AG10803 (cell line): ENCODE results near the gene C14orf180.

ENCODE experiments used
- DNase-seq: peaks from one replicate; pipeline ENCODE4 v3.0.0; 2010; ENCODE audit warnings: low read depth
- H3K4me3 ChIP-seq: 2 replicates; pipeline ENCODE4 v1.5.1; 2011; ENCODE audit warnings: mild to moderate bottlenecking, low read length, control low read depth
- CTCF ChIP-seq: conservative IDR thresholded peaks from 2 replicates; pipeline ENCODE4 v1.5.1; 2011; ENCODE audit warnings: mild to moderate bottlenecking, low read length, control low read depth, inconsistent platforms

The C14orf180 gene

GRCh38 chr14:104579507-104579906, at the start of gene C14orf180:
Gene C14orf180 (plus strand): TSS chr14:104579764. CDS start chr14:104586431, 6,667 bp downstream.
- H3K4me3 ChIP-seq, result no peak within 1 kb of the TSS
- DNase-seq, result no peak
- no peak for TF ChIP-seq CTCF

GRCh38 chr14:104530646-104531045, 48.9 kb upstream of the C14orf180 start:
- no peak for TF ChIP-seq CTCF
- H3K4me3 ChIP-seq, result no peak overlapping the region
- DNase-seq, result no peak

- no peak for TF ChIP-seq CTCF
- no peak overlapping the region for H3K4me3 ChIP-seq
- DNase-seq, result no peak
These were observed 48.0 kb upstream of the C14orf180 start for GRCh38 chr14:104531421-104532190.

- DNase-seq, result no peak
- H3K4me3 ChIP-seq, result no peak overlapping the region
- no peak for TF ChIP-seq CTCF
These were observed 47.4 kb upstream of the C14orf180 start for GRCh38 chr14:104532191-104532555.

GRCh38 chr14:104534036-104534435, 45.5 kb upstream of the C14orf180 start:
- DNase-seq, result no peak
- TF ChIP-seq CTCF, result no peak
- H3K4me3 ChIP-seq, result no peak overlapping the region

- no peak for TF ChIP-seq CTCF
- no peak overlapping the region for H3K4me3 ChIP-seq
- DNase-seq, result peak; percentile 48
These were observed 42.5 kb upstream of the C14orf180 start for GRCh38 chr14:104536942-104537612.

- TF ChIP-seq CTCF, result no peak
- H3K4me3 ChIP-seq, result no peak overlapping the region
- no peak for DNase-seq
These were observed 42.0 kb upstream of the C14orf180 start for GRCh38 chr14:104537613-104537988.
